Measurements from ENCODE around the gene DPH2. TPM values are rescaled to one million over a fixed set of nuclear protein-coding genes. Genes with fewer than 3 reads are reported as not detected.

DPH2 gene
- total RNA-seq, 2 donors from 2014 or later: 25.4 to 31.1 TPM

GRCh38 chr1:43930168-43930948 is 39.5 kb upstream of the DPH2 start:
- 97% methylated on average over 6 of the region's 10 CpGs for WGBS
- Histone ChIP-seq H3K4me3 (no peak overlapping the region), H3K9me3 (no peaks in the 10 kb centered on the region), H3K27ac (no peak overlapping the region), H3K36me3 (no peaks in the 10 kb centered on the region), H3K27me3 (replicated peaks; ENCODE audit: insufficient read depth) (no peaks in the 10 kb centered on the region), H3K4me1 (replicated peaks) (no peaks in the 10 kb centered on the region)
- no peak for DNase-seq (ENCODE audit: low spot score)
- TF ChIP-seq, protein P1, sequence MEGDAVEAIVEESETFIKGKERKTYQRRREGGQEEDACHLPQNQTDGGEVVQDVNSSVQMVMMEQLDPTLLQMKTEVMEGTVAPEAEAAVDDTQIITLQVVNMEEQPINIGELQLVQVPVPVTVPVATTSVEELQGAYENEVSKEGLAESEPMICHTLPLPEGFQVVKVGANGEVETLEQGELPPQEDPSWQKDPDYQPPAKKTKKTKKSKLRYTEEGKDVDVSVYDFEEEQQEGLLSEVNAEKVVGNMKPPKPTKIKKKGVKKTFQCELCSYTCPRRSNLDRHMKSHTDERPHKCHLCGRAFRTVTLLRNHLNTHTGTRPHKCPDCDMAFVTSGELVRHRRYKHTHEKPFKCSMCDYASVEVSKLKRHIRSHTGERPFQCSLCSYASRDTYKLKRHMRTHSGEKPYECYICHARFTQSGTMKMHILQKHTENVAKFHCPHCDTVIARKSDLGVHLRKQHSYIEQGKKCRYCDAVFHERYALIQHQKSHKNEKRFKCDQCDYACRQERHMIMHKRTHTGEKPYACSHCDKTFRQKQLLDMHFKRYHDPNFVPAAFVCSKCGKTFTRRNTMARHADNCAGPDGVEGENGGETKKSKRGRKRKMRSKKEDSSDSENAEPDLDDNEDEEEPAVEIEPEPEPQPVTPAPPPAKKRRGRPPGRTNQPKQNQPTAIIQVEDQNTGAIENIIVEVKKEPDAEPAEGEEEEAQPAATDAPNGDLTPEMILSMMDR (IDR thresholded peaks at IDR 0.05): peak in 3 of 4 experiments; percentile 14 to 37 (median 35)
- no peak for TF ChIP-seq POLR2AphosphoS5 (IDR thresholded peaks at IDR 0.05)
- TF ChIP-seq POLR2A (IDR thresholded peaks at IDR 0.05): no peak
- intact Hi-C loops (cut with DNase I): loop anchor here (5.0 kb wide), 1 partner anchor 403 kb away; no protein-coding TSS in a partner anchor

- no peaks in the 10 kb centered on the region for H3K27me3 ChIP-seq (replicated peaks; ENCODE audit: insufficient read depth)
- WGBS: 65% methylated on average over 4 of the region's 4 CpGs
- H3K4me1 ChIP-seq (replicated peaks): no peaks in the 10 kb centered on the region
- H3K36me3 ChIP-seq: no peaks in the 10 kb centered on the region
- intact Hi-C loops (cut with DNase I): loop anchor here (5.0 kb wide), 1 partner anchor 404 kb away; no protein-coding TSS in a partner anchor
- no peaks in the 10 kb centered on the region for H3K9me3 ChIP-seq
- H3K4me3 ChIP-seq: no peak overlapping the region
- TF ChIP-seq POLR2A (IDR thresholded peaks at IDR 0.05): no peak
- TF ChIP-seq, protein P1 (IDR thresholded peaks at IDR 0.05): no peak
- TF ChIP-seq POLR2AphosphoS5 (IDR thresholded peaks at IDR 0.05): no peak
- no peak for DNase-seq (ENCODE audit: low spot score)
- no peak overlapping the region for H3K27ac ChIP-seq
These were observed 38.9 kb upstream of the DPH2 start for GRCh38 chr1:43930949-43931275.

DNA sequence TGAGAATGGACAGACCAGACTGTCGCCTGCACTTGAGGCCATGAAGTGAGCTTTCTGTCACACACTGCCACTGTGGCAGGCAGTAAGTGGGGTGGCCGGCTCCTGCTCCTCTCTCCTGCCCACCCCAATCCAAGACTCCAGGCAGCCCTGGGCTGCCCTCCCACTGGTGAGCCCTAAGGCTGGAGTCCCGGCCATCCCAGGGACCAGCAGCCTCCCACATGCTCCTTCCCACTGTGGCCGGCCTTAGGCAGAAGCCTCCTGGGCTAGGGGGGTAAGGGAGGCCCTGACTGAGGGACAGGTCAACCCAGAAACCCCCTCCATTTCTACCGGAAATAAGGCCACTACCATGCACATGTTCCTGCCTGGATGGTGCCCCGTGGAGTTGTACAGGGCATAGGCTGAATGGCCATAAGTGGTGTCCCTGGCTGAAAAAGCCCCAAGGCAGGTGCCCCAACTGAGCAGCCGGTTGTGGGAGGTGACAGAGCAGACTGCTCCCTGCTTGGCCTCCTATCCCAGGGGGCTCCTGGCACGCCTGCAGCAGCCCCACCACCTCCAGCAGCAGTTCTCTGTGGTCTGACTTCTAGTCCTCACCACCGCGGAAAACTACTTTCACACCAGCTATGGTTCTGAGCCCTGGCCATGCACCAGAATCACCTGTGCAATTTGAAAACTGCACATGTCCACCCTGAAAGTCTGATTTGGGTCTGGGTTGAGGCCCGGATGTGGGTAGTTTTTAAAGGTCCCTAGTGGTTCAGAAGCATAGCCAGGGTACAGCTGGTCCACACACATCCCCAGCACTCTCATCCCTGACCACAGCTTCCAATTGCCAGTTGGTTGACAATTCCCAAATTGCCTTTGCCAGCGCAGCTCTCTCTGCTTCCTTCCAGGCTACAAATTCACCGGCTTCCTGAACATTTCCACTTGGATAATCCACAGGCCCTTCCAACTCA is 37.8 kb upstream of the DPH2 start:
- Histone ChIP-seq H3K4me1 (replicated peaks) (no peaks in the 10 kb centered on the region), H3K4me3 (no peak overlapping the region), H3K9me3 (no peaks in the 10 kb centered on the region), H3K36me3 (no peaks in the 10 kb centered on the region), H3K27me3 (replicated peaks; ENCODE audit: insufficient read depth) (no peaks in the 10 kb centered on the region), H3K27ac (no peak overlapping the region)
- 91% methylated on average over 13 of the region's 13 CpGs for WGBS
- intact Hi-C loops (cut with DNase I): loop anchor here (5.0 kb wide), 1 partner anchor 405 kb away; no protein-coding TSS in a partner anchor
- no peak for DNase-seq (ENCODE audit: low spot score)
- TF ChIP-seq POLR2A (IDR thresholded peaks at IDR 0.05) (no peak), POLR2AphosphoS5 (IDR thresholded peaks at IDR 0.05) (no peak)
- TF ChIP-seq, protein P1 (IDR thresholded peaks at IDR 0.05): no peak

DNA sequence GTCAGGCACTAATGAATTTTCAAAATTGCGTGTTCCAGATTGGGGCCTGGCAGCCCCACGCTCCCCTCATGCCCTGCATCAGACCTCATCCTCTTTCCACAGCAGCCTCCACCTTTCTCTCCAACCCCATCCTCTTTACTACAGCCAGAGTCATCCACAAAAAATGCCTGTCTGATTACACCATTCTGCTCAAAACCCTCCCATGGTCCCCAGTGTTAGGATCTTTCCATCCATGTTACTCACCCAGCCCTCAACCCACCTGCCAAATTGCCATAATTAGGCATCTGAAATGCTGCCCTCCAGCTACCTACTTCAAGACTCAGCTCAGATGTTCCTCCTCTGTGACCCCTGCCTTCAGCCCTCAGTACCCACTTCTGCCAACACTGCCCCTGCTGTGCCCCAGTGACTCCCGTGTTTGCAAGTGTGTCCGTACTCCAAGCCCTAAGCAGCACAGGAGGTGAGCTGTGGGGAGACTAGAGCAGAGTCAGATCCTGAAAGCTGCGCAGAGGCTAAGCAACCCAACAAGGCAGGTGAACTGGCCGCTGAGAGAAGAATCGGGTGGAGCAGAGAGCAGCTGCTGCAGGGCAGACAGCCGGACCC is 36.9 kb upstream of the DPH2 start:
- Histone ChIP-seq H3K36me3 (no peaks in the 10 kb centered on the region), H3K4me3 (peak overlapping the region; percentile 38 to 45), H3K4me1 (replicated peaks) (no peaks in the 10 kb centered on the region), H3K27ac (peak overlapping the region; percentile 75), H3K9me3 (no peaks in the 10 kb centered on the region), H3K27me3 (replicated peaks; ENCODE audit: insufficient read depth) (no peaks in the 10 kb centered on the region)
- no peak for DNase-seq (ENCODE audit: low spot score)
- intact Hi-C loops (cut with DNase I): loop anchor here (5.0 kb wide), 1 partner anchor 406 kb away; no protein-coding TSS in a partner anchor
- TF ChIP-seq POLR2A (IDR thresholded peaks at IDR 0.05) (no peak), POLR2AphosphoS5 (IDR thresholded peaks at IDR 0.05) (no peak)
- TF ChIP-seq, protein P1 (IDR thresholded peaks at IDR 0.05): no peak
- 27% methylated on average over 8 of the region's 8 CpGs for WGBS

Measured in prostate gland (tissue), 2 donors.